GM10266 (cell line): ENCODE measurements around the gene ATF7.
"Not testable (repeated sequence)": the region's sequence is repeated elsewhere in the genome, so short reads cannot be mapped to it uniquely, and the experiment has no call there.

Experiments
- DNase-seq: peaks from one replicate; pipeline ENCODE4 v3.0.0; 2012; ENCODE audit errors: extremely low spot score
- TF ChIP-seq, protein P1 (sequence below): IDR thresholded peaks from 2 replicates; pipeline ENCODE4 v1.5.1; 2012; ENCODE audit warnings: mild to moderate bottlenecking, low read depth; ENCODE audit not compliant: control insufficient read depth, insufficient read depth; ENCODE audit errors: missing control alignments

The ATF7 gene

DNA sequence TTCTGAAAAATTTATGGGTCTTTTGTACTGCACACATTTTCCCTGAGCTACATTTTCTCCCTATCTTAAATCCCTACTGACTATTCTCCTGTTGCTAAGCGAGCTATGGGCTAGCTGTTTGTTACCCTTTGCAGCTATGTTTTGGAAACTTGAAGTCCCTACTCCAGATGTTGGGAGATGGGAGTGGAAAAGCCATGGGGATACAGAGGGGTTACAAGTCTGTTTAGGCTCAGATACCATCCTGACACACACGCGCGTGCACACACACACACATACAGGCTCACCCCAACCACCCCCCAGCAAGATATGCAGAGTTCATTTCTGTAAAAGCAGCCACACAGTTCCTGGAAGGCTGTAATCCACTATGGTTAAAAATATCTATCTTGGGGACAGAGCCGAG is 33.9 kb upstream of the ATF7 start:
- no peak for DNase-seq
- TF ChIP-seq, protein P1, sequence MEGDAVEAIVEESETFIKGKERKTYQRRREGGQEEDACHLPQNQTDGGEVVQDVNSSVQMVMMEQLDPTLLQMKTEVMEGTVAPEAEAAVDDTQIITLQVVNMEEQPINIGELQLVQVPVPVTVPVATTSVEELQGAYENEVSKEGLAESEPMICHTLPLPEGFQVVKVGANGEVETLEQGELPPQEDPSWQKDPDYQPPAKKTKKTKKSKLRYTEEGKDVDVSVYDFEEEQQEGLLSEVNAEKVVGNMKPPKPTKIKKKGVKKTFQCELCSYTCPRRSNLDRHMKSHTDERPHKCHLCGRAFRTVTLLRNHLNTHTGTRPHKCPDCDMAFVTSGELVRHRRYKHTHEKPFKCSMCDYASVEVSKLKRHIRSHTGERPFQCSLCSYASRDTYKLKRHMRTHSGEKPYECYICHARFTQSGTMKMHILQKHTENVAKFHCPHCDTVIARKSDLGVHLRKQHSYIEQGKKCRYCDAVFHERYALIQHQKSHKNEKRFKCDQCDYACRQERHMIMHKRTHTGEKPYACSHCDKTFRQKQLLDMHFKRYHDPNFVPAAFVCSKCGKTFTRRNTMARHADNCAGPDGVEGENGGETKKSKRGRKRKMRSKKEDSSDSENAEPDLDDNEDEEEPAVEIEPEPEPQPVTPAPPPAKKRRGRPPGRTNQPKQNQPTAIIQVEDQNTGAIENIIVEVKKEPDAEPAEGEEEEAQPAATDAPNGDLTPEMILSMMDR = no peak

DNA sequence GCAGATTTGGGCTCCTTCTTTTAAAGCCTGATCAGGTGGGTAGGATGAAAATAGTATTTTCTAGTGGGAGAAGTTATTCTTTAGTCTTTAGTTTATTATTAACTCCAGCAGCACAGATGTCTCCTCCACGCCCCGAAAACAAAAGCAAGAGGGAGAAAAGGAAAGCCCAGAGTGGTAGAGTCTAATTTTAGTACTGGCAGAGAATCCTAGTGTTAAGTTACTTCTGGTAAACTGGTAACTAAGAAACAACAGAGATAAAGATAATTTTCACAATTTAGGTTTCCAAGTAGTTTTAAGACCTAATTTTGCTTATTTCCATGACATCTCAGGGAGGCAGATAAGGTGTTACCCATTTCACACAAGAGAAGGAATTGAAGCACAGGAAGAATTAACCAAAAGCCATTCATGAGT is 33.4 kb upstream of the ATF7 start:
- no peak for DNase-seq
- TF ChIP-seq, protein P1 = no peak

DNA sequence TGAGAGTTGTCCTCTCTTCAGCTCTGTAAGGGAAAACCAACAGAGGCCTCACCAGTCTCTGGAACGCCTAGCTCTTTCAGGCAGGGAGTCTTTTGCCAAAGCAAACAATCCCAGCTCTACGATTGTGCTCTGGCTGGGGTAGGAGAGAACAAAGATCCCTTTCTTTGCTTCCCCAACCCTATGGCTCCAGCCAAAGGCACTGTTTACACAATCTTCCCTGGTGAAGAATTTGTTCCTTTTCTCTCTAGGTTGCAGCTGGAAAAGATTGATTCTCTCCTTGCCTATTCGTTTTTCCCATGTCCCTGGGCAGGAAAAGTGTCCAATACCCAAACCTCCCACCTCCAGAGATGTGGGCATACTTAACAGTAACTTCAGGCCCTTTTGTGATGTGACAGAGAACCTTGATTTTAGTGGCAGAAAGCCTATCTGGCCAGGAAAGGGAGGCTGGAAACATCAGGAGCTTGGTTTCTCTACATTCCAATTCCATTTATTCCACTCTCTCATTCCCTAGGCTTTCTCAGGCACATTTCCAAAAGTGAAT is 32.9 kb upstream of the ATF7 start:
- TF ChIP-seq, protein P1 = no peak
- no peak for DNase-seq

DNA sequence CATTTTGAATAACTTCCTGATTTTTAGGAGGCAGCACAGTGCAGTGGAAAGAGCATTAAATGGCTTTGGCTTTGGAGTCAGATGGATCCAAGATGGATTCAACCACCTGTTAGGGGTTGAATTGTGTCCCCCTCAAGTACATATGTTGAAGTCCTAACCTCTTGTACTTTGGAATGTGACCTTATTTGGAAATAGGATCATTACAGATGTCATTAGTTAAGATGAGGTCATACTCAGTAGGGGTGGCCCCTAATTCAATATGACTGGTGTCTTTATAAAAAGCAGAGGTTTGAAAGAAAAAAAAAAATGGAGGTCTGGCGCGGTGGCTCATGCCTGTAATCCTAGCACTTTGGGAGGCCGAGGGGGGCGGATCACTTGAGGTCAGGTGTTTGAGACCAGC is 30.9 kb upstream of the ATF7 start:
- TF ChIP-seq, protein P1 = no peak
- DNase-seq = no peak

DNA sequence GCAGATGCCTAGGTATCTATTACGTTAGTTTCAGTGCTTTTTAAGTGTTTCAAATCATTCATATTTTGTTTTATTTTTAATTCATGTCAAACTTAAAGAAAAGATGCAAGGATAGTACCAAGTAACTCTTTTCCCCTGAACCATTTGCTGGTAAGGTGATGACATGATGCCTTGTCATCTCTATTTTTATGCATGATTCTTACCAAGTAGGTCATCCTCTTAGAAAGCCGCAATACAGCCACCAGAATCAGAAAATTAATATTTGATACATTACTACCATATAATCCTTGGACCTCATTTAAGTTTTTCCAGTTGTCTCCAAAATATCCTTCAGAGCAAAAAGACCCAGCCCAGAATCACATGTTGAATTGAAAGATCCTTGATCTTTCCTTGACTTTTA is 27.4 kb upstream of the ATF7 start:
- no peak for DNase-seq
- TF ChIP-seq, protein P1 = no peak

DNA sequence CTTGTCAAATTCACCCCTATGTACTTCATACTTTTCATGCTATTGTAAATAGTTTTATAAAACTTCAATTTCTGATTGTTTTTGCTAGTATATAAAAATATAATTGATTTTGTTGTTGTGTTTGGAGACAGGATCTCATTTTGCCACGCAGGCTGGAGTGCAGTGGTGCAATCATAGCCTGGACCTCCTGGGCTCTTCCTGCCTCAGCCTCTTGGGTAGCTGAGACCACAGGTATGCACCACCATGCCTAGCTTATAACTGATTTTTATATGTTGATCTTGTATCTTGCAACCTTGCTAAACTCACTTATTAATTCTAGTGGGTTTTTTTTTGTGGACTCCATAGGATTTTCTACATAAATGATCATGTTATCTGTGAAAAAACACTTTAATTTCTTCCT is 26.2 kb upstream of the ATF7 start:
- no peak for DNase-seq
- TF ChIP-seq, protein P1 = no peak

DNA sequence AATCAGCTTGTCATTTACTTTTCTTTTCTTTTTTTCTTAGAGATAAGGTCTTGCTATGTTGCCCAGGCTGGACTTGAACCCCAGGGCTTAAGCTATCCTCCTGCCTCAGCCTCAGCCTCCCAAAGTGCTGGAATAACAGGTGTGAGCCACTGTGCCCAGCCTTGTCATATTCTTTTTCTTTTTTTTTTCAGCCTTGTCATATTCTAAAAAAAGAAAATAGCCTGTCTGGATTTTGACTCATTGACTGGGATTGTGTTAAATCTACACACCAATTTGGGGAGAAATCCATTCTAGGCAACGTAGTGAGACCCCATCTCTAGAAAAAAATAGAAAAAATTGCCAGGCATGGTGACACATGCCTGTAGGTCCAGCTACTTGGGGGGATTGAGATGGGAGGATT is 25.6 kb upstream of the ATF7 start:
- no peak for DNase-seq
- TF ChIP-seq, protein P1 = no peak

DNA sequence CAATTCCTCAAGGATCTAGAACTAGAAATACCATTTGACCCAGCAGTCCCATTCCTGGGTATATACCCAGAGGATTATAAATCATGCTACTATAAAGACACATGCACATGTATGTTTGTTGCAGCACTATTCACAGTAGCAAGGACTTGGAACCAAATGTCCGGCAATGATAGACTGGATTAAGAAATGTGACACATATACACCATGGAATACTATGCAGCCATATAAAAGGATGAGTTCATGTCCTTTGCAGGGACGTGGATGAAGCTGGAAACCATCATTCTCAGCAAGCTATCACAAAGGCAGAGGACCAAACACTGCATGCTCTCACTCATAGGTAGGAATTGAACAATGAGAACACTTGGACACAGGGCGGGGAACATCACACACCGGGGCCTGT is 20.1 kb upstream of the ATF7 start:
- DNase-seq = not testable (repeated sequence)
